ENCODE measurements around the gene LDB2.

GRCh38 chr4:16713696-16714095 is 184.7 kb downstream of the LDB2 start:
- TF ChIP-seq YY1 (IDR thresholded peaks at IDR 0.05; ENCODE audit: insufficient read depth, insufficient read length) (no peak), ZNF274 (IDR thresholded peaks at IDR 0.05; ENCODE audit: low read depth, low read length) (no peak), SUZ12 (IDR thresholded peaks at IDR 0.05; ENCODE audit: extremely low read depth, insufficient read depth, insufficient read length) (no peak)

Data from NT2/D1 (cell line).